Measurements from ENCODE around the gene PFKP.

DNA sequence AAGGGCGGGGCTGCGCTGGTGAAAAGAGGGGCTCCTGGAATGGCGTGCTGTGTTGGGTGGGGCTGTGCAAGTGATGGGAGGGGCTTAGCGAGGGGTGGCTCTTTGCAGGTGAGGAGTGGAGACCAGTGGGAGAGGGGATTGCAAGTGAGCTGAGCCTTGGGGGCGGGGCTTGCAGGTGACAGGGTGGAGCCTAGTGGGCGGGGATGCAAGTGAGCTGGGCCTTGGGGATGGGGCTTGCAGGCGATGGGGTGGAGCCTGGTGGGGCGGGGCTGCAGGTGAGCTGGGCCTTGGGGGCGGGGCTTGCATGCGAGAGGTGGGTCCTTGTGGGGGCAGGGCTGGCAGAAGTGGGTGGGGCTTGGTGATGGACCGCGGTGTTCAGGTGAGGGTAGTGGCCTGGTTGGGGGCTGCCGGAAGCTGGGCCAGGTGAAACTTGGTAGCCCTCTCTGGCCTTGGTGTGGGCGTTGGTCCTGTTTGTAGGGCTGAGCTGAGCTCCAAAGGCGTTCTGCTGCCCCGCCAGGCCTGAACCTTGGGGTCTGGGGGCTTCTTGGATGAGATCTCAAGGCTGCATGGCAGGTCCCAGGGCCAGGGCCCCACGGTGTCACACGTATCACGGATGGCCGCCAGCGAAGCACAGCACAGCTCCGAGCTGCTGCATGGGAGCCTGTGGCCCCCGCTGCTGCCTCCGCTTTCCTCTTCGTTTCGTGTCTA, 106.0 kb downstream of the PFKP start:
- TF ChIP-seq, protein P1, sequence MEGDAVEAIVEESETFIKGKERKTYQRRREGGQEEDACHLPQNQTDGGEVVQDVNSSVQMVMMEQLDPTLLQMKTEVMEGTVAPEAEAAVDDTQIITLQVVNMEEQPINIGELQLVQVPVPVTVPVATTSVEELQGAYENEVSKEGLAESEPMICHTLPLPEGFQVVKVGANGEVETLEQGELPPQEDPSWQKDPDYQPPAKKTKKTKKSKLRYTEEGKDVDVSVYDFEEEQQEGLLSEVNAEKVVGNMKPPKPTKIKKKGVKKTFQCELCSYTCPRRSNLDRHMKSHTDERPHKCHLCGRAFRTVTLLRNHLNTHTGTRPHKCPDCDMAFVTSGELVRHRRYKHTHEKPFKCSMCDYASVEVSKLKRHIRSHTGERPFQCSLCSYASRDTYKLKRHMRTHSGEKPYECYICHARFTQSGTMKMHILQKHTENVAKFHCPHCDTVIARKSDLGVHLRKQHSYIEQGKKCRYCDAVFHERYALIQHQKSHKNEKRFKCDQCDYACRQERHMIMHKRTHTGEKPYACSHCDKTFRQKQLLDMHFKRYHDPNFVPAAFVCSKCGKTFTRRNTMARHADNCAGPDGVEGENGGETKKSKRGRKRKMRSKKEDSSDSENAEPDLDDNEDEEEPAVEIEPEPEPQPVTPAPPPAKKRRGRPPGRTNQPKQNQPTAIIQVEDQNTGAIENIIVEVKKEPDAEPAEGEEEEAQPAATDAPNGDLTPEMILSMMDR (IDR thresholded peaks at IDR 0.05; ENCODE audit: insufficient read depth, low read depth, low read length), result no peak
- no peak for TF ChIP-seq EZH2 (IDR thresholded peaks at IDR 0.05; ENCODE audit: insufficient read depth, low read length)

Measured in astrocyte (in vitro differentiated cells and primary cell).